Measurements from ENCODE around the gene ENTPD1. TPM values are rescaled to one million over a fixed set of nuclear protein-coding genes. Genes with fewer than 3 reads are reported as not detected.
"Not testable (repeated sequence)": the region's sequence is repeated elsewhere in the genome, so short reads cannot be mapped to it uniquely, and the experiment has no call there.

Gene ENTPD1, protein sequence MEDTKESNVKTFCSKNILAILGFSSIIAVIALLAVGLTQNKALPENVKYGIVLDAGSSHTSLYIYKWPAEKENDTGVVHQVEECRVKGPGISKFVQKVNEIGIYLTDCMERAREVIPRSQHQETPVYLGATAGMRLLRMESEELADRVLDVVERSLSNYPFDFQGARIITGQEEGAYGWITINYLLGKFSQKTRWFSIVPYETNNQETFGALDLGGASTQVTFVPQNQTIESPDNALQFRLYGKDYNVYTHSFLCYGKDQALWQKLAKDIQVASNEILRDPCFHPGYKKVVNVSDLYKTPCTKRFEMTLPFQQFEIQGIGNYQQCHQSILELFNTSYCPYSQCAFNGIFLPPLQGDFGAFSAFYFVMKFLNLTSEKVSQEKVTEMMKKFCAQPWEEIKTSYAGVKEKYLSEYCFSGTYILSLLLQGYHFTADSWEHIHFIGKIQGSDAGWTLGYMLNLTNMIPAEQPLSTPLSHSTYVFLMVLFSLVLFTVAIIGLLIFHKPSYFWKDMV
- total RNA-seq (2014; rRNA removed; shearing (Covaris generic)): not detected in 2 replicates

DNA sequence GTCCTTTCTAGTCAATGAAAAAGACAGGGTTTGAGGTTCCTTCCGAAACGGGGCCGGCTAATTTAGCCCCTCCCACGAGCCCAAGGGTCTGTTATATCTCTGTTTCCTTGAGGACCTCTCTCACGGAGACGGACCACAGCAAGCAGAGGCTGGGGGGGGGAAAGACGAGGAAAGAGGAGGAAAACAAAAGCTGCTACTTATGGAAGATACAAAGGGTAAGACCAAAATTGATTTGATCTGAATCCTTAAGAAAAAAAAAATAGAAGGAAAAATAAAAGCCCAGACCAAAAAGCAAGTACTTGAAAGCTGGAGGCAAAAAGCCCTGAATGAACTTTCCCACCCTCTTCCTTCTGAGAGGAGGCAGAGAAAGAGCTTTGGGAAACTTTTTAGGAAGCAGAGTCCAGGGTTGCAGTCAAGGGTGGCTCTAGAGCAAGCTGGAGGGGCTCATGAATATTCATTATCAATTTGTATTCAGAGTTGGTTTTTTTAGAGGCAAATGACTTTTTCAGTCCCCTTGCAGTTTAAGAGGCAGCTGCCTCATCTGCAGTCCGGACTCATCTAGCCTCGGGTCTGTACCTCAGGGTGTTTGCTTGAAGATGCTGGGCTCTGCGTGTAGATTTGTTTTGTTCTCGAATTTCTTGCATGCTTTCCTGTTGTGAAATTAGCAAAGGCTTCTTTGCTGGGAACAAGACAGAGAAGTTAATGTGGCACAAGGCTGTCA is at the start of gene ENTPD1:
Gene ENTPD1 (plus strand): TSS at position 123 of the 721 bp plus-strand sequence. CDS start 77 bp downstream, at position 200.
- no peak for DNase-seq (ENCODE audit: low spot score)

DNA sequence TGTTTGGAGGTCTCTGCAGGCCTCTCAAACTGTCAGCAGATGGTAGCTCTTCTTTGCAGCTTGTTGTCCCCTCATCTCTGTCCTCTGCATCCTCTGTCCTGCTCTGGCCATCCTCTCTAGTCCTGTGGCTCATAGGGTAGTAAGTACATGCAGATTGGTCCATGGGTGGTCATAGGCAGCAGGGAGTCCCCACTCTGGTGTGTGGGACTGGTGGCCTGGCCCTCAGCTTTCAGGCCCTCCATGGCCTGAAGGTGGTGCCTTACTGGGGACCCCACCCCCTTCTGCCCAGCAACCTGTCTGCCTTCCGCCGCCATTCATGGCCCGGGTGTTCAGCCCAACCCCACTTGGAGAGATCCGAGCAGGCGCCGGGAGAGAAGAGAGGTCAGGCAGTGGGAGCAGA is 49.4 kb upstream of the ENTPD1 start:
- no peak for DNase-seq (ENCODE audit: low spot score)

DNA sequence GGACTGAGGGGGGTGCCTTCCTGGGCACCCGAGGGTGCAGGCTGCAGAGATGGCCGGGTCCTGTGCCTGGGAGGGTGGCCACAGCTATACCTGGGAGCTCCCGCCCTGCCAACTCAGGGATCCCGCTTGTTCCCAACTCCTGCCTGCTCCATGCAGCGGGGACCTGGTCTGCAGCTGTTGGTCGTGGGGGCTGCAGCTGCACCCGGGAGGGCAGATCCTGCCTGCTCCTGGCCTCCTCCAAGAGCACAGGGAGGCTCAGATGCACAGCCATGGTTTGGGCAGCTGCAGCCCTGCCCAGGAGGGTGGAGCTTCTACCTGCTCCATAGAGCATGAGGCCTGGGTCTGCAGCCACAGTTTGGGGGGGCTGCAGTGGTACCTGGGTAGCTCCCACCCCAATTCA is 49.0 kb upstream of the ENTPD1 start:
- DNase-seq (ENCODE audit: low spot score): no peak

DNA sequence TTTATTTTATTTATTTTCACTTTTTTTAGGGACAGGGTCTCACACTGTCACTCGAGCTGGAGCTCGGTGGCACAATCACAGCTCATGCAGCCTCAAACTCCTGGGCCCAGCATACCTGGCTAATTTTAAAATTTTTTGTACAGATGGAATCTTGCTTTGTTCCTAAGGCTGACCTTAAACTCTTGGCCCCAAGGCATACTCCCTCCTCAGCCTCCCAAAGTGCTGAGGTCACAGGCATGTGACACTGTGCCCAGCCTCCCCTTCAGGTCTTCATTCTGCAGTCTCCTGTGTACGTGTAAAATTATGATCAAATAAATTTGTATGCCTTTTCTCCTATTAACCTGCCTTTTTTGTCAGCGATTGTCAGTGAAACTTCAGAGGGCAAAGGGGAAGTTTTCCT is 44.5 kb upstream of the ENTPD1 start:
- no peak for DNase-seq (ENCODE audit: low spot score)

DNA sequence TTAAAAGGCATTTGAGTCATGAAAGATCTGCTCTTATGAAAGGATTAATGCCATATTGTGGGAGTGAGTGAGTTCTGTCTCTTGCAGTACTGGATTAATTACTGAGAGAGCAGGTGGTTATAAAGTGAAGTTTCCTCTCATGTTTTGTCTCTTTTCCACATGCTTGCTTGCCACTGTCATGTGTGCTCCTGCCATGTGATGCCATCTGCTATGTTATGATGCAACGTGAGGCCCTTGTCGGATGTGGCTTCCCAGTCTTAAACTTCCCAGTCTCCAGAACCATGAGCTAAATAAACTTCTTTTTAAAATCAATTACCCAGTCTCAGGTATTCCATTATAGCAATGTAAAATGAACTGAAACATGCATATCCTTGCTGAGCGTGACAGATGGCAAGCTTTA is 39.5 kb upstream of the ENTPD1 start:
- no peak for DNase-seq (ENCODE audit: low spot score)

DNA sequence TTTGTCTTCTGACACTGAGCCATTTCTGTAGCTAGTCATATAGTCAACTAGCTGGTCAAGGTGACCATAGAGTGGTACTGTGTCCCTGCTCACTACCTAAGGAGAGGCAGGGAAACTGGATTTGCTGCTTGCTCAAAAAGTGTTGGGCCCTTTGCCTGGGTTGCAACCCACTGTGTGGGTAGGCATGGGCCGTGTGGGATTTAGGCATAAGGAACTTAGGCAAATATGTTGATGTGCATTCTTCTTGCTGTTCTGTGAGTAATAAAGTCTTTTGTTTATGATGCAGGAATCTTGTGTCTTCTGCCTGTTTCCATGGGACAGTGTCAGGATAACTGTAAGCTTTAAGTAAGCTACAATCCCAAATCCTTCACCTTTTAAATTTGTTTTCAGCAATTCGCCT is 39.1 kb upstream of the ENTPD1 start:
- DNase-seq (ENCODE audit: low spot score): no peak

DNA sequence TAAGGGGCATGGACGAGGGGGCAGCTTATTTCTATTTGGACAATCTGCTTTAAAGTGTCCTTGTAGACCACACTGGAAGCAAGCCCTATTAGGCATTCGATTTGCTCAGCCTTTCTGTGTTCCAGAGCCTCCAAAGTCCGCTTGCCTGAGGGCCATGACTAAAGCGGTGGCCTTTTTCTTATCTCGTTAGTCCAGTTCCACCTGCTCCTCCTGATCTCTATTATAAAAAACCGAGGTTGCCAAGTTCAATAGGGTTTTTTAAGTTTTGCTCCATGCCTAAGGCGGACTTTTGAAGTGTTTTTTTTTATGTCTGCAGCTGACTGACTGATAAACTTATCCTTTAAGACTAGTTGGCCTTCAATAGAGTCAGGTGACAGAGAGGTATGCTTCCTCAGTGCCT is 35.2 kb upstream of the ENTPD1 start:
- not testable (repeated sequence) for DNase-seq (ENCODE audit: low spot score)

DNA sequence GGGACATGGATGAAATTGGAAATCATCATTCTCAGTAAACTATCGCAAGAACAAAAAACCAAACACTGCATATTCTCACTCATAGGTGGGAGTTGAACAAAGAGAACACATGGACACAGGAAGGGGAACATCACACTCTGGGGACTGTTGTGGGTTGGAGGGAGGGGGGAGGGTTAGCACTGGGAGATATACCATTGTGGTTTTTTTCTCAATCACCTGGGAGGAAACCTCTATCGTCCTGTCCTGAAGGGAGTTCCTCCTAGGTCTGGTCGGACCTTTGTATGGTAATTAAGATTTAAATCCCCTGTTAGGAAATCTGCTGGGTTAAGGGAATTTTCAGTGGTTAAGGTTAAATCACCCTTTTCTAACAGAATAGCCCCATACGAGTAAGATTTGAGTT is 33.5 kb upstream of the ENTPD1 start:
- DNase-seq (ENCODE audit: low spot score): not testable (repeated sequence)

DNA sequence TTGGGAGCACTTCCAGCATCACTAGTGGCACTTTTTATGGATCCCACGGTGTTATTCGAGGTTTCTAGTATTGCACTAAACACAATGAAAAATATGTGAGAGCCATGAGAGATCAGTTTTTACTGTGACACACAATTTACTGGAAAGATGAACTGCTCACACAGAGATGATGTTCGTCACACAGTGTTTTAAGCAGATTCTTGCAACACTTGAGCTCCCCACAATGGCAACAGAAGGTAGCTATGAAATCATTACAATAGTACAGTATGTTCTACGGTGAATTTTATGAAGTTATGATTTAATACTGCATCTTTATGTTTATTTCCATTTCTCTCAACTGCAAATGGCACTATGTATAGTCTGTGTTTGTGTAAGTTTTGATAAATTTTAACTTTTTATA is 27.4 kb upstream of the ENTPD1 start:
- DNase-seq (ENCODE audit: low spot score): no peak

DNA sequence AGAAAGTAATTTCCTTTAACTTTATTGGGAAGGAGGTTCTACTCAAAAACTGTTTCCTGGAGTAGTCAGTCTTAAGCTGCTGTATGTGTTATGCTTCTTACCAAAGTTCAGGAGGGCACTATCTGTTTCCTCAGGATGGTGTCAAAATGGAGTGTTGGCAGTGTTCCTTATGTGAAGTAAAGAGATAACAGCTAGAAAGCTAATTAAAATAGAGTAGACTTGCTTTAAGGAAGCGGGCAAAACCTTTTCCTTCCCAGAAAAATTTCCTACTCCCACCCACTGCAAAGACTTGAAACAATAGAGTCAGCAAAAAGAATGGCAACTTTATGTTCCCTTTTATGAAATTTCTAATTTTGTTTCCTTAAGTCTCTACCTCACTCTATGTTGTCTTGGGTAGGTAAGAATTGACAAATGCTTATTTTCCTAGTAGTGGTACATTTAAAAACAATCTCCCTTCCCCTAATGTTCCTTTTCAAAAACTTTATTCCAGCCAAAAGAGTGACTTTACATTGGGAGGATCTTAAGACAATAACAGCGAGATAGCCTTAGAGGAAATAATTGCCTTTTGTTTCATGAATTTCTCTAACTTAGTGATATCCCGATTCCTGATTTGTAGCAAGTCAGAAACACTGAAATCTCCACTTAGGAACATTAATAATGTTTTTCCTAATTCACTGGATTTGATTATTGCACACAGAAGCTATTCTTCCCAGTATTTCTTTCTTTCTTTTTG is 26.5 kb upstream of the ENTPD1 start:
- DNase-seq (ENCODE audit: low spot score): no peak

DNA sequence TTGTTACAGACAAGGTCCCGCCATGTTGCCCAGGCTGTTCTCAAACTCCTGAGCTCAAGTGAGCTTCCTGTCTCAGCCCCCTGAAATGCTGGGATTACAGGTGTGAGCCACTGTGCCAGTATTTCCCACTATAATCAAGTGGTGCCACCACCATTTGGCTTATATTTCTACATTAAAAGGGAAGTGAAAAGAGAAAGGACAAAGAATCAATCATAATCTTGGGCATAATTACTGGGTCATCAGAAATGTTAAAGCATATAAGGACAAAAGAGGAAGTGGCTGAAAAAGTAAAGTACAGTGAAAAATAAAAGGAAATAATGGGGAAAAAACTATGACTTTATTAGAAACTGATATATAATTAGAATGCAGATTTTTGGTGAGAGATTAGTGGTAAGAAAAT is 25.7 kb upstream of the ENTPD1 start:
- no peak for DNase-seq (ENCODE audit: low spot score)

DNA sequence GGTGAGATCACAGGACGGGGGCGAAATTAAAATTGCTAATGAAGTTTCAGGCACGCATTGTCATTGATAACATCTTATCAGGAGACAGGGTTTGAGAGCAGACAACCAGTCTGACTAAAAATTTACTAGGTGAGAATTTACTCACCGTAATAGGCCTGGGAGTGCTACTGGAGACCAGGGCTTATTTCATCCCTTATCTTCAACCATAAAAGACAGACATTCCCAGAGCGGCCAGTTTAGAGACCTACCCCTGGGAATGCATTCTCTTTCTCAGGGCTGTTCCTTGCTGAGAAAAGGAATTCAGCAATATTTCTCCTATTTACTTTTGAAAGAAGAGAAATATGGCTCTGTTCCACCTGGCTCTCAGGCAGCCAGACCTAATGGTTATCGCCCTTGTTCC is 23.1 kb upstream of the ENTPD1 start:
- DNase-seq (ENCODE audit: low spot score): not testable (repeated sequence)

DNA sequence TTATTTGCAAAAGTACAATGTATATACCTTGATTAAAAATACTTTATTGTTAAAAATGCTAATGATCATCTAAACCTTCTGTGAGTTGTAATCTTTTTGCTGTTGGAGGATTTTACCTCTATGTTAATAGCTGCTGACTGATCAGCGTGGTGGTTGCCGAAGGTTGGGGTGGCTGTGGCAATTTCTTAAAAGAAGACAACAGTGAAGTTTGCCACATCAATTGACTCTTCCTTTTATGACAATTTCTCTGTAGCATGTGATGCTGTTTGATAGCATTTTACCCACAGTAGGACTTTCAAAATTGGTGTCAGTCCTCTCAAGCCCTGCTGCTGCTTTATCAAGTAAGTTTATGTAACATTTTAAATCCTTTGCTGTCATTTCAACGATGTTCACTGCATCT is 16.9 kb upstream of the ENTPD1 start:
- no peak for DNase-seq (ENCODE audit: low spot score)

DNA sequence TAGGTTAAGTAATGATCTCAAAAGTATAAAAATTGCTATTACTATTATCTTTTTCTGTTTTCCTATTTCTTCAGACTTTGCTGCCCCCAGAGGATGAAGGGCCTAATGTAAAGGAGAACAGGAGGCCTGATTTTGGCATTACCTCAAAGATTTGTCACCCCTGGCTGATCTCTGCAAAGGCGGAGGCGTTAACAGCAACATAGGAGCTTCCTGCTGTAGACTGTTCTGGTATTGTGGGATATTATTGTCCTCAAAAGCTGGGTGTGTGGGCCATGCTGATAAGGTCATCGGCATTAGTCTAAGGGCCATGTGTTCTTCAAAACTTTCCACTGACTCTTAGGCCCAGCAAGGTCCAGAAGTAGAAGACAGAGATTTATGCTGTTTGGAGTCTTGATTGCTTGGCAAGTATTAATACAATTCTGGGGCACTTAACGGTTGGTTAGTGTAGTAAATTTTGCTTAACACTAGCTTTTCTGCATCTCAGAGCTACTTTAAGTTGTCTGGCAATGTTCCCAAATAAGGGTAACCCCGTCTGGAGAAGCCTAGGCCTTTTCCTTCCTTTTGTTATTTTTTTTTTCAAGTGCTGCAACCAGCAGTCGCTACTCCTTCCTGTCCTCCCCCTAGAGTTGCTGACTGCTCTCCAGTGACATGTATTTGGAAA is 14.0 kb upstream of the ENTPD1 start:
- no peak for DNase-seq (ENCODE audit: low spot score)

DNA sequence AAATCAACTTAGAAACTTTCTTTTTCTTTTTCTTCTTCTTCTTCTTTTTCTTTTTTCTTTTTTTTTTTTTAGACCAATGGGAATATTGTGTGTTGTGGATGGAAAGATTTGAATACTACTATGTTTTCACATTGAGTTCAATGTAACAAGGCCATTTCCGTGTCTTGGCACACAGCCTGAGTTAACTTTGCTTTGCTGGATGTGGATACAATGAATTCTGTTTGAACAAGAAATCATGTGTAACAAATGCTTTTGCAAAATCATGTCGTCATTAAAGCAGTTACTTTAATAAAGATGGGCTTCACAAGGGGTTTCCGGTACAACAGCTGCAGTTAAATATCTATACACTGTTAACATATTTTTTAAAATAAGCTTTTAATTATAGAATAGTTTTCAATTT is 13.5 kb upstream of the ENTPD1 start:
- DNase-seq (ENCODE audit: low spot score): no peak

DNA sequence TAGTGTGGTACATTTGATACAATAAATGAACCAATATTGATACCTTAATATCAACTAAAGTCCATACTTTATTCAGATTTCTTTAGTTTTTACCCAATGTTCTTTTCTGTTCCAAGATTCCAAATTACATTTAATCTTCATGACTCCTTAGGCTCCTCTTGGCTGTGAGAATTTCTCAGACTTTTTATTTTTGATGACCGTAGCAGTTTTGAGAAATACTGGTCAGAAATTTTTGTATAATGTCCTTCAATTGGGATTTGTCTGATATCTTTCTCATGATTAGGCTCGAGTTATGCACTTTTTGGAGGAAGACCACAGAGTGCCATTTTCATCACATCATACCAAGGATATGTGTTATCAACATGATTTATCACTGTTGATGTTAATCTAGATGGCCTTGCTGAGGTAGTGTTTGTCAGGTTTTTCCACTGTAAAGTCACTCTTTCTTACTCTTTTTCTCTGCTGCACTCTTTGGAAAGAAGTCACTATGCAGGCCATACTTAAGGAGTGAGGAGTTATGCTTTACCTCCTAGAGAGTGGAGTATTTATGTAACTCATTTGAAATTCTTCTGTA is 12.9 kb upstream of the ENTPD1 start:
- no peak for DNase-seq (ENCODE audit: low spot score)

DNA sequence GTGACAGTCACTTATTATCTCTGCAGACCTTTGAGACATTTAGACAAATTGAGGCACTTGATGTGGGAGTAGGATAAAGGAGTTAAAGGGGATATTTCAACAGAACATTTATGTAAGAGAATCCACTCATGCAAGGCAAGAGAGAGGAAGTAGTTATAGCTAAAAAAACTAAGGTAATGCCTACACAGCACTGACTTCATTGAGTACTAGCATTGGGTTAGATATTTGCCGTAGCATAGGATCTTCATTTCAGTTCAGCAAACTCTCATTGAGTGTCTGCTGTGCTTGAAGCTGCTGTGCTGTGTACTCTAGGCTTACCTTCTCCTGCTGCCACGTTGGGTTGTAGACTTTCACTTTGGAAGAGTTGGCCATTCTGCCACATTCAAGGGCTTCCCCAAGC is 10.5 kb upstream of the ENTPD1 start:
- no peak for DNase-seq (ENCODE audit: low spot score)

DNA sequence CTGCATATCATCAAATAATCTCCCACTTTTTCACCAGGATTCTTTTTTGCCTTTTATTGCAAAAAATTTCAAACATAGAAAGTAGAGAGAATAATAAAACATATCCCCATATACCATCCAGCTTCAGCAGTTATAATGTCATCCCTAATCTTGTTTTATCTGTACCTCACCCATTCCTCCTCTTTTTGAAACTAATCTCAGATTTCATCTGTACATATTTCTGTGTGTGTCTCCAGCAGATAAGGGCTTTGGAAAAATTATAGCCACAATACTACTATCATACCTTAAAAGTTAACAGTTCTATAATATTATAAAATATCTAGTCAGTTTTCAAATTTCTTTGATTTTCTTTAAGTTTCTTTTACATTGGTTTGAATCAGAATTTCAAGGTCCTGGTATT is 7.6 kb upstream of the ENTPD1 start:
- no peak for DNase-seq (ENCODE audit: low spot score)

DNA sequence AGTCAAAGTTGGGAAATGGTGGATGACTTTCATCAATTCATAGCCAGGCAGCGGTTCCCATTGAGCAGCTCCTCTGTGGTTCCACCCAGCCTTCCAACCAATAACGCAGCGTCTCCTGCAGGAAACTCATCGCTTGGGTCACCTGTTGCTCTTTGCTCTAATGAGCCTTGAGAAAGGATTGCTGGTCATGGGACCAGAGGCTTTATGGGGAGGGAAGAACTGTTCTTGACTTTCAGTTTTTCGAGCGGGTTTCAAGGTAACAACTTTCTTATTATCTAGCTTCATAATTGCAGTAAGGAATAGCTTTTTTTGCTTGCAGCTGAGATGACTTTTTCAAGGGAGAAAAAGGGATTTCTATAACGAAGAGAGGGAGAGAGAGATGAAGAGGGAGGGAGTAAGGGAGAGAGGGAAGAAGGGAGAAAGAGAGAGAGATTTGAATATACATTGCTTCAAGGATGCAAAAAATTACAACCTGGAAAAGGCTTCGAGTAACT is 405 bp upstream of the ENTPD1 start:
- peak; percentile 30 for DNase-seq (ENCODE audit: low spot score)

DNA sequence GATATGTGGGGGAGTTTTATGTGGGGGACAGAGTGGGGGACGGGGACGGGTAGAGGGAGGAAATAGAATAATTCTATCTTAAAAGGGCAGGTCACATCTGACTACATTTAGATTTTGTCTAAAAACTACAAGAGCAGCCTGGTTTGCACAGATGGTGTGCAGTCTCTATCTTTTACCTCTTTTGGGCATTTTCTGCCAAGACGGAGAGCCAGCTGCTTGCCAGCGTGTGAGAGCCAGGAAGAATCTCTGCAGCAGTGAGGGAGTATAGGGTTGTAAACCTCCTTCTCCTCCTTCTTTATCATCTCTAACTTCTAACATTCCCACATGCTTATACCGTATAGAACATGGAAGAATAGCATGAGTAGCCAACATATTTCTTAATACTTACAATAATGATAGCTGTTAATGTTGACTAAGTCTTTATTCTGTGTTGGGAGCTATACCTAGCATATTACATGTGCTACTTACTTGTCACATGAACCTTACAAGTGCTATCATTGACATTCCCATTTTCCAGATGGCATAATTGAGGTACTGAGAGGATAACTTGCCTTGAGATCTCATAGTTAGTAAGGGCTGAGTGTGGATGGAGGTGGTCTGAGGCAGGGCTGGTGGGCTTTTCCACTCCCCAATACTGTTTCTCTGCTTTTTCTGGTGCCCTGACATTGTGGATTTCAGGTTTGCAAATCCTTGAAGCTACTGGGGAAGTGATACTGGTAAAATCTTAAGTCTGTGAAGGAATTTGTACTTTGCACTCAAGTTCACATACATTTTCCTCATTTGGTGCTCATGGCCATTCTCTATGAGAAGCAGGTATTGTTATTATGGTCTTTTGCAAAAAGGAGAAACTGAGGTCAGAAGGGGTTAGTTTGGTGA is 1.1 kb downstream of the ENTPD1 start:
- no peak for DNase-seq (ENCODE audit: low spot score)

Measured in HT-29 (cell line).